ENCODE measurements around the gene CENPK.
A peak's percentile ranks its signal among the peaks of the same experiment; 100 is the strongest.
"Not testable (repeated sequence)": the region's sequence is repeated elsewhere in the genome, so short reads cannot be mapped to it uniquely, and the experiment has no call there.

The CENPK gene, protein sequence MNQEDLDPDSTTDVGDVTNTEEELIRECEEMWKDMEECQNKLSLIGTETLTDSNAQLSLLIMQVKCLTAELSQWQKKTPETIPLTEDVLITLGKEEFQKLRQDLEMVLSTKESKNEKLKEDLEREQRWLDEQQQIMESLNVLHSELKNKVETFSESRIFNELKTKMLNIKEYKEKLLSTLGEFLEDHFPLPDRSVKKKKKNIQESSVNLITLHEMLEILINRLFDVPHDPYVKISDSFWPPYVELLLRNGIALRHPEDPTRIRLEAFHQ

DNA sequence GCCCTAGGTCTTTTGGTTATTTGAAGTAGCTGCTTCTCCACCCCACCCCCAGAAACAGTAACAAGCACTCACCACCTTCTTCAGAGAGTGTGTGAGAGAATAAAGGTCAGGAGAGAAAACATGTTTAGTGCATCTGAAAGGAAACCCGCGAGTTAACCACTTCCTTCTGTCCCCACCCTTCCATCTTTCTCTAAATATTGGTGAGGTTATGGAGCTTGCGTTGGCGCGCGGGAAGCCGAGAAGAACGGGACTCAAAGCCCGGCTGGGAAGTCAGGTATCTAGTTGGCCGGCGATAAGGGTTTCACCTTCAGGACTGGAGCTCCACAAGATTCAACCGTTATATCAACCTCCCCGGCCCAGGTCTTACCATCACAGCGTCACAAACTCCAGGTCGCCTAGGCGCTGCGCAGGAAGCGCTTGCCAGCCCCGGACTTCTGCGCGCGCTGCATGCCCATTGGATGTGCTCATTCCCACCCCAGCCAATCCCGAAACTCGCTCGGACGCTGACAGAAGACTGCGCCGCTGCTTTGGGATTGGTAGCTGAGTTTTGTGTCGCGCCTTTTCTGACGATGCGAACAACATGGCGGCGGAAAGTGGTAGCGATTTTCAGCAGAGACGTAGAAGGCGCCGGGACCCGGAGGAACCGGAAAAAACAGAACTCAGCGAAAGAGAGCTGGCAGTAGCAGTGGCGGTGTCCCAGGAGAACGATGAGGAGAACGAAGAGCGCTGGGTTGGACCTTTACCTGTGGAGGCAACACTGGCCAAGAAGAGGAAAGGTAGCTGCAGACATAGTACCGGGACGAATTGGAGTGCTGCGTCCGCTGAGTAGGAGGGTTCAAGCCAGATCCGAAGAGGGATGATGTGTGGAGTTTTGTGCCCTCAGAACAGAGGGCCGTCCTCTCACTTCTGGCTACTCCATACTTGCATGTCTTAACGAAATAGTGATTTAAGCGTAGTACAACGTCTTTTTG is at the start of gene CENPK, which contains the start of gene PPWD1:
Gene CENPK (minus strand): TSS at position 438 of the 971 bp plus-strand sequence. CDS start 8,261 bp downstream, outside the sequence.
Gene PPWD1 (plus strand): TSS at position 566 of the 971 bp plus-strand sequence. CDS start 15 bp downstream, at position 581.
- peaks cover 5% of the 10 kb centered on the region for H3K4me1 ChIP-seq (ENCODE audit: control insufficient read depth, insufficient read depth, low read length)
- H3K9me3 ChIP-seq (ENCODE audit: control insufficient read depth, low read length) = no peaks in the 10 kb centered on the region
- H3K4me3 ChIP-seq (ENCODE audit: low read length) = peak within 1 kb of the TSS; percentile 89
- H3K27me3 ChIP-seq (ENCODE audit: control insufficient read depth, insufficient read depth, low read length) = no peaks in the 10 kb centered on the region
- peak within 1 kb of the TSS; percentile 79 for H3K9ac ChIP-seq (ENCODE audit: low read length)
- no peaks in the 10 kb centered on the region for H3K36me3 ChIP-seq (ENCODE audit: control insufficient read depth, insufficient read depth, low read length)

DNA sequence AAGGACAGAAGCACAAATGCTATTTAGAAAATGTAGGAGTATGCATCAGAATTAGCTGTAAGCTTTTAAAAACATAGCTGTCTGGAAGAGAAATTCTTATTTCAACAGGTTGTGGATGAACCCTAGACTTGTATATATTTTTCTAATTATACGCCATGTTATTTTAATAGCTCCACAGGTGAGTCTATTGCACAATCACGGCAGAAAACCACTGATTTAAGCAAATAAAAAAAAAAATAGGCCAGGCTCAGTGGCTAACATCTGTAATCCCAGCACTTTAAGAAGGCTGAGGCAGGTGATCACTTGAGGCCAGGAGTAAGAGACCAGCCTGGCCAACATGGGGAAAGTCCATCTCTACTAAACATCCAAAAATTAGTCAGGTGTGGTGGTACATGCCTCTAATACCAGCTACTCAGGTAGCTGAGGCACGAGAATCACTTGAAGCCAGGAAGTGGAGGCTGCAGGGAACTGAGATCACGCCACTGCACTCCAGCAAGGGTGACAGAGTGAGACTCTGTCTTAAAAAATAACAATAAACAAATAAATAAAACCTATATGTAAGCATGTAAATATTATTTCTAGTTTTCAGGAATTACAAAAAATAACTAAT is 49.4 kb upstream of the CENPK start:
- Histone ChIP-seq H3K4me3 (ENCODE audit: low read length) (no peak overlapping the region), H3K9me3 (ENCODE audit: control insufficient read depth, low read length) (no peaks in the 10 kb centered on the region), H3K36me3 (ENCODE audit: control insufficient read depth, insufficient read depth, low read length) (no peaks in the 10 kb centered on the region), H3K27me3 (ENCODE audit: control insufficient read depth, insufficient read depth, low read length) (no peaks in the 10 kb centered on the region), H3K9ac (ENCODE audit: low read length) (no peak overlapping the region), H3K4me1 (ENCODE audit: control insufficient read depth, insufficient read depth, low read length) (peaks cover 5% of the 10 kb centered on the region)

DNA sequence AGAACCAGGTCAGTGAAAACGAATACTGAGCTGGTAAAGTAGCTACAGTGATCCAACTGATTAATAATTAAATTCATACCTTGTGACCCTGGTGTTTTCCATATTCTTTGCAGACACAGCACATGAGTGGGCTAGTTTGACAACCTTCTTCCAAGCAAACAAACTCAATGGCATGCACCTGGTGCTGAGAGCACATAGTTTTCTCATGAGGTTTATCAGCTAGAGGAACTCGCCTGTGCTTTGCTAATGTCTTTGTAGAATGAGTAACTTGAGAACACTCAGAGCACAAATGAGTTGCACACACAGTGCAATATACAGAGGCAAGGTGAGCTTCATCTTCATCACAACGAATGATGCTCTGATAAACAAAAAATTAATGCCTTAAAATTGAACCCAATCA is 48.6 kb upstream of the CENPK start:
- H3K36me3 ChIP-seq (ENCODE audit: control insufficient read depth, insufficient read depth, low read length) = no peaks in the 10 kb centered on the region
- no peaks in the 10 kb centered on the region for H3K9me3 ChIP-seq (ENCODE audit: control insufficient read depth, low read length)
- H3K4me3 ChIP-seq (ENCODE audit: low read length) = no peak overlapping the region
- no peaks in the 10 kb centered on the region for H3K27me3 ChIP-seq (ENCODE audit: control insufficient read depth, insufficient read depth, low read length)
- H3K9ac ChIP-seq (ENCODE audit: low read length) = no peak overlapping the region
- H3K4me1 ChIP-seq (ENCODE audit: control insufficient read depth, insufficient read depth, low read length) = peaks cover 5% of the 10 kb centered on the region

DNA sequence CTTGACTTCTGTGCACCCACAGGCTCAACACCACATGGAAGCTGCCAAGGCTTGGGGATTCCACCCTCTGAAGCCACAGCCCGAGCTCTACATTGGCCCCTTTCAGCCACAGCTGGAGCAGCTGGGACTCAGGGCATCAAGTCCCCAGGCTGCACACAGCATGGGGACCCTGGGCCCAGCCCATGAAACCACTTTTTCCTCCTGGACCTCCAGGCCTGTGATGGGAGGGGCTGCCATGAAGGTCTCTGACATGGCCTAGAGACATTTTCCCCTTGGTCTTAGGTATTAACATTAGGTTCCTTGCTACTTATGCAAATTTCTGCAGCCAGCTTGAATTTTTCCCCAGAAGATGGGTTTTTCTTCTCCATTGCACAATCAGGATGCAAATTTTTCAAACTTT is 38.8 kb upstream of the CENPK start:
- H3K9me3 ChIP-seq (ENCODE audit: control insufficient read depth, low read length); H3K4me3 ChIP-seq (ENCODE audit: low read length); H3K4me1 ChIP-seq (ENCODE audit: control insufficient read depth, insufficient read depth, low read length); H3K36me3 ChIP-seq (ENCODE audit: control insufficient read depth, insufficient read depth, low read length); H3K9ac ChIP-seq (ENCODE audit: low read length); H3K27me3 ChIP-seq (ENCODE audit: control insufficient read depth, insufficient read depth, low read length): not testable (repeated sequence)

DNA sequence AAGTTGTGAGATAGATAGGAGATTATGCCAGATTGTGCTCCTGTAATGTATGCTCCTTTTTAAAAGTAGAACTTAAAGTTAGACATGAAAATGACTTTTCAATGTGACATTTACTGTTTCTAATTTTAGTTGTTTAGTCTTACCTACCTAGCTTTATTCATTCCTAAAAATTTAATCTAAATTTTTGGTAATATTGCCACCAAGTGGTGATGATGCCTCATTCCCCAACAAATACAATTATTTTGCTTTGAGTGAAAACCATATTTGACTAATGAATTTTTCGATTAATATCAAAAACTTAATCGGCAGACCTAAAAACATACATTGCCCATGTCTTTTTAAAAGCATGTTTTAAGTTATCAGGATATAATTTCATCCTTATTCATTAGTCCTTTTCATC is 25.7 kb upstream of the CENPK start:
- H3K36me3 ChIP-seq (ENCODE audit: control insufficient read depth, insufficient read depth, low read length) = no peaks in the 10 kb centered on the region
- H3K4me3 ChIP-seq (ENCODE audit: low read length) = no peak overlapping the region
- H3K4me1 ChIP-seq (ENCODE audit: control insufficient read depth, insufficient read depth, low read length) = no peaks in the 10 kb centered on the region
- no peaks in the 10 kb centered on the region for H3K9me3 ChIP-seq (ENCODE audit: control insufficient read depth, low read length)
- no peak overlapping the region for H3K9ac ChIP-seq (ENCODE audit: low read length)
- H3K27me3 ChIP-seq (ENCODE audit: control insufficient read depth, insufficient read depth, low read length) = no peaks in the 10 kb centered on the region

DNA sequence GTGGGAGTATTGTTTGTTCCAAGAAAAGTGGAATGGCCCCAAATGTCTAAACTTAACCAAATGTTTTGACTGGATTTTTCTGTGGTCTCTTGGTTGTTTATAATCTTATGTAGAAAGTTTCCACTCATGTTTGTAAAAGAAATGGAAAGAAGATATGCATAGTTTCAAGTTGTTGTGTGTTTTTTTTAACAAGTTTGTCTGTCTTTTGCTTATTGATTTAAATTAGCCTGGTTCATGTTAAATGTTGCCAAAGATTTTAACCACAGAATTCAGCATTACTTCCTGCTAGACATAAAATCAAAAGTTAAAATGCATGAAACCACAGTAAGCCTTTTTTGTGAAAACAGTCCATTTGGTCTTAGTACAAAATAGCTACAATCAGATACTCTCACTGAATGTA is 14.2 kb upstream of the CENPK start:
- H3K9ac ChIP-seq (ENCODE audit: low read length) = no peak overlapping the region
- H3K9me3 ChIP-seq (ENCODE audit: control insufficient read depth, low read length) = no peaks in the 10 kb centered on the region
- H3K4me1 ChIP-seq (ENCODE audit: control insufficient read depth, insufficient read depth, low read length) = no peaks in the 10 kb centered on the region
- H3K27me3 ChIP-seq (ENCODE audit: control insufficient read depth, insufficient read depth, low read length) = no peaks in the 10 kb centered on the region
- no peak overlapping the region for H3K4me3 ChIP-seq (ENCODE audit: low read length)
- H3K36me3 ChIP-seq (ENCODE audit: control insufficient read depth, insufficient read depth, low read length) = peaks cover 4% of the 10 kb centered on the region

DNA sequence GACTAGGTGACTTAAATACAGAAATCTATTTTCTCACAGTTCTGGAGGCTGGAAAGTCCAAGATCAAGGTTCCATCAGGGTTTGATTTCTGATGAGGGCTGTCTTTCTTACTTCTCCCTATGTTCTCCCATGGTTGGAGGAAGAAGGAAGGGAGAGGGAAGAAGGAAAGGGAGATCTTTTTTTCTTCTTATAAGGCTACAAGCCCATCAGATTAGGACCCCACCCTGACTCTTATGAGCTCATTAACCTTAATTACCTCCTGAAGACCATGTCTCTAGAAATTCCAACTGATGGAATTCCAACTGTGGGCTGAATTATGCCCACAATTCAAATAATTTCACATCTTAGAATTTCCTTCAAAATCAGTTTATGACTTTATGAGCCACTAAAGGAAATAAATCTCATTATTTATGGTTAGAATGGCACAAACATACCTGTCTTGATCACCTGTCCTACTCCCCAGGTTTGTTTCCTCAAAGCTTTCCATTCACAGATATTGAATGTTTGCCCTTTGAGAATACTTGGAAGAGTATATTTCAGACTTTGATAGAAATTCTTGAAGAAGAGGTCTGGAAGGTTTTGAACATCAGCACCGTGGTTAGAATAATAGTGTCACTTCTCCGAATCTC is 7.7 kb upstream of the CENPK start:
- peaks cover 4% of the 10 kb centered on the region for H3K36me3 ChIP-seq (ENCODE audit: control insufficient read depth, insufficient read depth, low read length)
- no peak overlapping the region for H3K9ac ChIP-seq (ENCODE audit: low read length)
- no peak overlapping the region for H3K4me3 ChIP-seq (ENCODE audit: low read length)
- no peaks in the 10 kb centered on the region for H3K9me3 ChIP-seq (ENCODE audit: control insufficient read depth, low read length)
- H3K4me1 ChIP-seq (ENCODE audit: control insufficient read depth, insufficient read depth, low read length) = no peaks in the 10 kb centered on the region
- H3K27me3 ChIP-seq (ENCODE audit: control insufficient read depth, insufficient read depth, low read length) = no peaks in the 10 kb centered on the region

DNA sequence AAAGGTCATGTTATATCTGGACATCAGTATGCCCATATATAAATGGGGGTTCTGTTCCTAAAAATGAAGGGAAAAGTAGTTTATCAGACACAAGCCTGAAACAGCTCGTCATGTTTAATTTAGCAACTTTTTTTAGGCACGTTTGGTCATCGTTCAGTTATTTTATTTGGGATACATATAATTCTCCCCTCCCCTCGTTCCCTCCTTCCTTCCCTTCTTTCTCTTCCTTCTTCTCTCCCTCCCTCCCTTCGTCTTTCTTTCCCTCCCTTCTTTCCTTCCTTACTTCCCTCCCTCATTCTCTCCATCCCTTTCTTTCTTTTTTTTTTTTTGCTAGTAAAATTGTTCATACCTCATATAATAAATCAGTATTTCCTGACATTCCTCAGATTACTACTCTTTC is 3.5 kb upstream of the CENPK start:
- Histone ChIP-seq H3K9me3 (ENCODE audit: control insufficient read depth, low read length) (no peaks in the 10 kb centered on the region), H3K36me3 (ENCODE audit: control insufficient read depth, insufficient read depth, low read length) (peaks cover 4% of the 10 kb centered on the region), H3K4me1 (ENCODE audit: control insufficient read depth, insufficient read depth, low read length) (peaks cover 5% of the 10 kb centered on the region), H3K4me3 (ENCODE audit: low read length) (no peak overlapping the region), H3K27me3 (ENCODE audit: control insufficient read depth, insufficient read depth, low read length) (no peaks in the 10 kb centered on the region), H3K9ac (ENCODE audit: low read length) (no peak overlapping the region)

DNA sequence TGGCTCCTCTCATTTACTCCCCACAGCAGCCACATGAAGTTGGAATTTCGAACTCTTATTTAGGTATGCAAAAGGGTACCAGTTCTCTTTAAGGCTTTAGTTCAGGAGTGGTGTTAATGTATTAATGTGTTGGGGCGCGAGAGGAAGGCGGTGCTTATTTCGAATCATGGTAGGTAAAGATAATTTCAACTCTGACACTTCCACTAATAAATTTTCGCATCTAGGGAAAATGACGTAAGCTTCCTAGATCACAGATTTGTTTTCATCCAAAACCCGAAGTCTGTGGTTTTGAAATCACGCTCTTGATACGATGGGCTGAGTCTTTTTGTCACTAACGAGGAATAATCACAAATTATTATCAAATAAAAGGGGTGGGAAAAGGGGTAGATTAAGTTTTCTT is 809 bp upstream of the CENPK start:
- peaks cover 5% of the 10 kb centered on the region for H3K4me1 ChIP-seq (ENCODE audit: control insufficient read depth, insufficient read depth, low read length)
- no peaks in the 10 kb centered on the region for H3K36me3 ChIP-seq (ENCODE audit: control insufficient read depth, insufficient read depth, low read length)
- H3K9ac ChIP-seq (ENCODE audit: low read length) = peak overlapping the region; percentile 79
- H3K4me3 ChIP-seq (ENCODE audit: low read length) = peak overlapping the region; percentile 89
- H3K27me3 ChIP-seq (ENCODE audit: control insufficient read depth, insufficient read depth, low read length) = no peaks in the 10 kb centered on the region
- H3K9me3 ChIP-seq (ENCODE audit: control insufficient read depth, low read length) = no peaks in the 10 kb centered on the region

DNA sequence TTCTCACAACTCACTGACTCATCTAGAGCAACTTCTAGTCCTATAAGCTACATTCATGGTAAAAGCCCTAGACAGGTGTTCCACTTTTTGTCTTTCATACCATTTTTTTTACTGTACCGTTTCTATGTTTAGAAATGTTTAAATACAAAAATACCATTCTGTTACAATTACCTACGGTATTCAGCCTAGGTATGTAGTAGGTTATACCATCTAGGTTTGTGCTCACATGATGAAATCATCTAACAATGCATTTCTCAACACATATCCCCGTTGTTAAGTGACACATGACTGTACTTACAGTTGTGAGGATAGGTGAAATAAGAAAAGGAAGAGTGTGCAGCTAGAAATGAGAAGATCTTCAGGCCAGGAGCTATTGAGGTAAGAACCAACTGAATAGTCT is 6.2 kb downstream of the CENPK start:
- H3K36me3 ChIP-seq (ENCODE audit: control insufficient read depth, insufficient read depth, low read length) = no peaks in the 10 kb centered on the region
- H3K4me1 ChIP-seq (ENCODE audit: control insufficient read depth, insufficient read depth, low read length) = no peaks in the 10 kb centered on the region
- no peaks in the 10 kb centered on the region for H3K27me3 ChIP-seq (ENCODE audit: control insufficient read depth, insufficient read depth, low read length)
- no peak overlapping the region for H3K9ac ChIP-seq (ENCODE audit: low read length)
- no peaks in the 10 kb centered on the region for H3K9me3 ChIP-seq (ENCODE audit: control insufficient read depth, low read length)
- H3K4me3 ChIP-seq (ENCODE audit: low read length) = no peak overlapping the region

DNA sequence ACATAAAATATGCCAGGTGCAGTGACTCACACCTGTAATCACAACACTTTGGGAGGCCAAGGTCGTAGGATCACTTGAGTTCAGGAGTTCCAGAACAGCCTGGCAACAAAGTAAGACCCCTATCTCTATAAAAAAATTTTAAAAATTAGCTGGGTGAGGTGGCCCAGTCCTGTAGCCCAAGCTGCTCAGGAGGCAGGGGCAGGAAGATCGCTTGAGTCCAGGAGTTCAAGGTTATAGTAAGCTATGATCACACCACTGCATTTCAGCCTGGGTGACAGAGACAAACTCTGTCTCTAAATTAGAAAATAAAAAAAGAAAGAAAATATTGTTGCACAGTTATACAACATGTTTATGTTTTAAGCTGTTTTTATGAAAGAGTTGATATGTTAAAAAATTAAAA is 6.8 kb downstream of the CENPK start:
- Histone ChIP-seq H3K4me3 (ENCODE audit: low read length) (no peak overlapping the region), H3K4me1 (ENCODE audit: control insufficient read depth, insufficient read depth, low read length) (no peaks in the 10 kb centered on the region), H3K27me3 (ENCODE audit: control insufficient read depth, insufficient read depth, low read length) (no peaks in the 10 kb centered on the region), H3K9me3 (ENCODE audit: control insufficient read depth, low read length) (no peaks in the 10 kb centered on the region), H3K36me3 (ENCODE audit: control insufficient read depth, insufficient read depth, low read length) (no peaks in the 10 kb centered on the region), H3K9ac (ENCODE audit: low read length) (no peak overlapping the region)

Data from mucosa of stomach (tissue), 1 donor.